Measurements from ENCODE around the gene DOCK4.

The DOCK4 gene

GRCh38 chr7:111980725-111981124 lies 225.5 kb downstream of the DOCK4 start:
- no peak overlapping the region for H3K4me3 ChIP-seq (ENCODE audit: control insufficient read depth, low read depth, low read length)
- no peak for DNase-seq (ENCODE audit: low read depth)
- no peak for TF ChIP-seq CTCF (IDR thresholded peaks at IDR 0.05; ENCODE audit: control insufficient read depth, insufficient read depth, low read depth, low read length, missing control alignments)

GRCh38 chr7:111975346-111975745 lies 230.9 kb downstream of the DOCK4 start:
- H3K4me3 ChIP-seq (ENCODE audit: control insufficient read depth, low read depth, low read length): no peak overlapping the region
- no peak for TF ChIP-seq CTCF (IDR thresholded peaks at IDR 0.05; ENCODE audit: control insufficient read depth, insufficient read depth, low read depth, low read length, missing control alignments)
- DNase-seq (ENCODE audit: low read depth): no peak

- H3K4me3 ChIP-seq (ENCODE audit: control insufficient read depth, low read depth, low read length): no peak overlapping the region
- DNase-seq (ENCODE audit: low read depth): no peak
- TF ChIP-seq CTCF (IDR thresholded peaks at IDR 0.05; ENCODE audit: control insufficient read depth, insufficient read depth, low read depth, low read length, missing control alignments): no peak
Measured at GRCh38 chr7:111960984-111961383, 245.2 kb downstream of the DOCK4 start.

- TF ChIP-seq CTCF (IDR thresholded peaks at IDR 0.05; ENCODE audit: control insufficient read depth, insufficient read depth, low read depth, low read length, missing control alignments): no peak
- no peak overlapping the region for H3K4me3 ChIP-seq (ENCODE audit: control insufficient read depth, low read depth, low read length)
- DNase-seq (ENCODE audit: low read depth): no peak
Measured at GRCh38 chr7:111958896-111959295, 247.3 kb downstream of the DOCK4 start.

- no peak for TF ChIP-seq CTCF (IDR thresholded peaks at IDR 0.05; ENCODE audit: control insufficient read depth, insufficient read depth, low read depth, low read length, missing control alignments)
- H3K4me3 ChIP-seq (ENCODE audit: control insufficient read depth, low read depth, low read length): no peak overlapping the region
- no peak for DNase-seq (ENCODE audit: low read depth)
Measured at GRCh38 chr7:111958431-111958830, 247.8 kb downstream of the DOCK4 start.

GRCh38 chr7:111955616-111956015 lies 250.6 kb downstream of the DOCK4 start:
- no peak for TF ChIP-seq CTCF (IDR thresholded peaks at IDR 0.05; ENCODE audit: control insufficient read depth, insufficient read depth, low read depth, low read length, missing control alignments)
- no peak overlapping the region for H3K4me3 ChIP-seq (ENCODE audit: control insufficient read depth, low read depth, low read length)
- no peak for DNase-seq (ENCODE audit: low read depth)
